Left ventricle myocardium inferior (tissue), 1 donor: Measurements from ENCODE around the gene TMEM88. TPM values are rescaled to one million over a fixed set of nuclear protein-coding genes. Genes with fewer than 3 reads are reported as not detected.

ENCODE experiments used
- DNase-seq: peaks from one replicate; pipeline ENCODE4 v3.0.0-alpha.2; 2020
- H3K27ac ChIP-seq: fragments of 200-600 bp; replicated peaks from 2 replicates; pipeline ENCODE4 v1.8.0; 2021
- H3K27me3 ChIP-seq: fragments of 200-600 bp; 2 replicates; pipeline ENCODE4 v1.8.0; 2021; ENCODE audit warnings: low read depth
- H3K36me3 ChIP-seq: fragments of 200-600 bp; 2 replicates; pipeline ENCODE4 v1.8.0; 2021
- H3K4me1 ChIP-seq: fragments of 200-600 bp; 2 replicates; pipeline ENCODE4 v1.8.0; 2021
- H3K4me3 ChIP-seq: fragments of 200-600 bp; 2 replicates; pipeline ENCODE4 v1.8.0; 2021; ENCODE audit warnings: mild to moderate bottlenecking, moderate library complexity
- H3K9me3 ChIP-seq: fragments of 200-600 bp; replicated peaks from 2 replicates; pipeline ENCODE4 v1.8.0; 2021
- CTCF ChIP-seq: fragments of 200-600 bp; IDR thresholded peaks from 2 replicates; pipeline ENCODE4 v1.8.0; 2021; ENCODE audit warnings: antibody characterized with exemption, mild to moderate bottlenecking, borderline replicate concordance
- intact Hi-C: fragments of 100-400 bp; cut with micrococcal nuclease; formaldehyde crosslinking; loops from one replicate; pipeline ENCODE4 v1.11.0; 2022
- total RNA-seq: library from RNA; stranded (reverse); fragmentation: NEBNext Ultra II Directional; extraction: Animal tissue kit (Norgen Biotek cat#: 25700); gene quantifications from one replicate; pipeline ENCODE4 v1.2.1, GENCODE V29; 2021
- donor health status: DM: no; HTN: yes; CAD: no; lungs with severe emphysema.

TMEM88 gene
- total RNA-seq, 1 donor from 2014 or later = 26.4 TPM

- intact Hi-C loops = no loop called here
- Histone ChIP-seq H3K27me3 (no peaks in the 10 kb centered on the region), H3K36me3 (peaks cover 76% of the 10 kb centered on the region), H3K9me3 (no peaks in the 10 kb centered on the region), H3K4me1 (peaks cover 44% of the 10 kb centered on the region), H3K27ac (no peak overlapping the region), H3K4me3 (no peak overlapping the region)
- no peak for DNase-seq
- no peak for TF ChIP-seq CTCF
These were observed 4.9 kb upstream of the TMEM88 start for GRCh38 chr17:7849751-7850504.

- DNase-seq = no peak
- Histone ChIP-seq H3K4me3 (no peak overlapping the region), H3K36me3 (peaks cover 71% of the 10 kb centered on the region), H3K4me1 (peaks cover 44% of the 10 kb centered on the region), H3K9me3 (no peaks in the 10 kb centered on the region), H3K27me3 (no peaks in the 10 kb centered on the region), H3K27ac (no peak overlapping the region)
- intact Hi-C loops = no loop called here
- TF ChIP-seq CTCF = no peak
These were observed 4.0 kb upstream of the TMEM88 start for GRCh38 chr17:7850701-7851437.

- H3K27ac ChIP-seq = peak overlapping the region; percentile 99
- no peaks in the 10 kb centered on the region for H3K27me3 ChIP-seq
- H3K4me1 ChIP-seq = peaks cover 46% of the 10 kb centered on the region
- peaks cover 64% of the 10 kb centered on the region for H3K36me3 ChIP-seq
- TF ChIP-seq CTCF = peak; percentile 99
- DNase-seq = peak; percentile 88
- H3K9me3 ChIP-seq = no peaks in the 10 kb centered on the region
- intact Hi-C loops = no loop called here
- H3K4me3 ChIP-seq = peak overlapping the region; percentile 18
These were observed 3.2 kb upstream of the TMEM88 start for GRCh38 chr17:7851438-7852261.

GRCh38 chr17:7852262-7852670 lies 2.6 kb upstream of the TMEM88 start:
- peak overlapping the region; percentile 18 for H3K4me3 ChIP-seq
- H3K36me3 ChIP-seq = peaks cover 58% of the 10 kb centered on the region
- H3K4me1 ChIP-seq = peaks cover 49% of the 10 kb centered on the region
- intact Hi-C loops = no loop called here
- TF ChIP-seq CTCF = no peak
- H3K27ac ChIP-seq = peak overlapping the region; percentile 99
- no peak for DNase-seq
- no peaks in the 10 kb centered on the region for H3K9me3 ChIP-seq
- H3K27me3 ChIP-seq = no peaks in the 10 kb centered on the region

GRCh38 chr17:7852919-7853690 lies 1.8 kb upstream of the TMEM88 start:
- intact Hi-C loops = no loop called here
- Histone ChIP-seq H3K36me3 (peaks cover 52% of the 10 kb centered on the region), H3K4me3 (peak overlapping the region; percentile 86), H3K27me3 (no peaks in the 10 kb centered on the region), H3K4me1 (peaks cover 56% of the 10 kb centered on the region), H3K27ac (peak overlapping the region; percentile 99), H3K9me3 (no peaks in the 10 kb centered on the region)
- DNase-seq = no peak
- TF ChIP-seq CTCF = no peak
